Lung (tissue), 12 donors: ENCODE results near the gene FAM47E. TPM values are rescaled to one million over a fixed set of nuclear protein-coding genes. Genes with fewer than 3 reads are reported as not detected.

Experiments used
- ATAC-seq: fragments of 200-7000 bp; cut with Tn5 transposase; one replicate; pipeline ENCODE4 v1.9.1; 2020; ENCODE audit warnings: moderate number of reproducible peaks; ENCODE audit not compliant: insufficient read depth, low FRiP score
- DNase-seq, 3 donors: peaks; one replicate each; pipeline ENCODE4 v3.0.0-alpha.2; 2013 to 2017
- H3K27ac ChIP-seq, 2 donors: one replicate each; pipeline ENCODE4 v1.5.1; 2013; ENCODE audit warnings: mild to moderate bottlenecking in 2 of 2, moderate library complexity in 2 of 2, control low read depth in 1 of 2, inconsistent platforms in 1 of 2, low read depth in 1 of 2, low read length in 1 of 2
- H3K27me3 ChIP-seq, 3 donors: one replicate each; pipeline ENCODE4 v1.5.1; 2013; ENCODE audit warnings: low read length in 2 of 3; ENCODE audit not compliant: control insufficient read depth in 3 of 3, insufficient read depth in 3 of 3
- H3K36me3 ChIP-seq, 4 donors: one replicate each; pipeline ENCODE4 v1.5.1; 2013; ENCODE audit warnings: low read length in 4 of 4, mild to moderate bottlenecking in 1 of 4, moderate library complexity in 1 of 4; ENCODE audit not compliant: control insufficient read depth in 4 of 4, insufficient read depth in 4 of 4
- H3K4me1 ChIP-seq, 5 donors: one replicate each; pipeline ENCODE4 v1.5.1; 2013; ENCODE audit warnings: low read length in 5 of 5, mild to moderate bottlenecking in 2 of 5, moderate library complexity in 1 of 5; ENCODE audit not compliant: control insufficient read depth in 5 of 5, insufficient read depth in 5 of 5
- H3K4me3 ChIP-seq: one replicate; pipeline ENCODE4 v1.5.1; 2013; ENCODE audit warnings: mild to moderate bottlenecking, control low read depth, moderate library complexity
- H3K9ac ChIP-seq, 2 donors: one replicate each; pipeline ENCODE4 v1.5.1; 2013; ENCODE audit warnings: low read length in 2 of 2, control low read depth in 1 of 2; ENCODE audit not compliant: insufficient read depth in 1 of 2
- H3K9me3 ChIP-seq, 4 donors: one replicate each; pipeline ENCODE4 v1.5.1; 2013; ENCODE audit warnings: low read length in 3 of 4, mild to moderate bottlenecking in 1 of 4, moderate library complexity in 1 of 4; ENCODE audit not compliant: control insufficient read depth in 4 of 4, insufficient read depth in 3 of 4
- CTCF ChIP-seq: IDR thresholded peaks from 2 replicates; pipeline ENCODE4 v1.5.1; 2012; ENCODE audit warnings: mild to moderate bottlenecking; ENCODE audit errors: control extremely low read depth, extremely low read depth
- WGBS, 2 donors: extraction: QIAGEN DNeasy Blood & Tissue Kit; methylation state at CpG; one replicate each; pipeline ENCODE4 v1.1.7; 2013; 5-methylcytosine and 5-hydroxymethylcytosine counted together
- polyA plus RNA-seq, 2 donors: library from polyadenylated mRNA; stranded (reverse); fragments of 200-250 nt; gene quantifications; one replicate each; pipeline ENCODE4 v1.2.1, GENCODE V29; 2013
- total RNA-seq, 2 donors: library from RNA; depleted of rRNA in 1 of 2; stranded (reverse); fragments of >200 nt in 1 of 2; gene quantifications; one replicate each; pipeline ENCODE4 v1.2.1, GENCODE V29; 2014 to 2021
- donor health status: control.
- donor health status: control.
- donor health status: Bipolar disorder and iron deficiency.
- donor health status: healthy.
- donor health status: DM: yes; HTN: yes; CAD: no.

Gene FAM47E
- total and polyA plus RNA-seq, 4 donors: 4.4 to 10.7 (median 7.0) TPM

GRCh38 chr4:76253511-76253910, 2.0 kb downstream of the FAM47E start:
- ATAC-seq (no peak), DNase-seq (no peak)
- no peak overlapping the region for H3K4me3 ChIP-seq
- peaks cover 0 to 31% (median 11%) of the 10 kb centered on the region in 3 donors for H3K27me3 ChIP-seq
- 55 to 70% methylated on average over 6 of the region's 6 CpGs for WGBS, 2 donors
- no peak overlapping the region for H3K9ac ChIP-seq
- H3K9me3 ChIP-seq: no peaks in the 10 kb centered on the region
- H3K4me1 ChIP-seq: peaks cover 0 to 2% (median 0%) of the 10 kb centered on the region in 5 donors
- no peaks in the 10 kb centered on the region for H3K36me3 ChIP-seq
- H3K27ac ChIP-seq: no peak overlapping the region
- no peak for TF ChIP-seq CTCF

- TF ChIP-seq CTCF: no peak
- H3K9ac ChIP-seq: no peak overlapping the region
- DNase-seq (no peak), ATAC-seq (no peak)
- WGBS, 2 donors: 53 to 71% methylated on average over 6 of the region's 6 CpGs
- no peaks in the 10 kb centered on the region for H3K9me3 ChIP-seq
- H3K27me3 ChIP-seq: peaks cover 0 to 14% (median 0%) of the 10 kb centered on the region in 3 donors
- no peak overlapping the region for H3K4me3 ChIP-seq
- H3K27ac ChIP-seq: no peak overlapping the region
- H3K36me3 ChIP-seq: no peaks in the 10 kb centered on the region
- peaks cover 0 to under 1% (median 0%) of the 10 kb centered on the region in 5 donors for H3K4me1 ChIP-seq
Observed at GRCh38 chr4:76256032-76256431, 4.5 kb downstream of the FAM47E start.

GRCh38 chr4:76256968-76257367, 5.4 kb downstream of the FAM47E start:
- H3K27me3 ChIP-seq: peaks cover 0 to 10% (median 0%) of the 10 kb centered on the region in 3 donors
- TF ChIP-seq CTCF: no peak
- H3K9ac ChIP-seq: no peak overlapping the region
- ATAC-seq: no peak
- no peaks in the 10 kb centered on the region for H3K9me3 ChIP-seq
- no peak overlapping the region for H3K27ac ChIP-seq
- 64 to 91% methylated on average over 1 of the region's 1 CpG for WGBS, 2 donors
- no peaks in the 10 kb centered on the region for H3K36me3 ChIP-seq
- no peak overlapping the region for H3K4me3 ChIP-seq
- DNase-seq: no peak
- H3K4me1 ChIP-seq: no peaks in the 10 kb centered on the region

GRCh38 chr4:76257824-76258223, 6.3 kb downstream of the FAM47E start:
- DNase-seq: no peak
- Histone ChIP-seq H3K27me3 (peaks cover 0 to 3% (median 0%) of the 10 kb centered on the region in 3 donors), H3K4me1 (no peaks in the 10 kb centered on the region), H3K4me3 (no peak overlapping the region), H3K9ac (no peak overlapping the region), H3K9me3 (no peaks in the 10 kb centered on the region), H3K36me3 (no peaks in the 10 kb centered on the region), H3K27ac (no peak overlapping the region)
- ATAC-seq: no peak
- 94 to 96% methylated on average over 3 of the region's 3 CpGs for WGBS, 2 donors
- TF ChIP-seq CTCF: no peak
